ENCODE measurements around the gene MRPL14. TPM values are rescaled to one million over a fixed set of nuclear protein-coding genes. Genes with fewer than 3 reads are reported as not detected.

Gene MRPL14
- total and polyA plus RNA-seq, 10 of the 15 experiments (the other 5 are each of a cell fraction or from before 2014, with no cell fraction given), result 80.5 to 294 (median 122) TPM

GRCh38 chr6:44065443-44066140, 61.7 kb downstream of the MRPL14 start:
- Histone ChIP-seq H3K4me1 (ENCODE audit: control insufficient read depth, insufficient read depth, low read length) (peaks cover 40% of the 10 kb centered on the region), H3K4me3 (no peak overlapping the region), H3K4me2 (ENCODE audit: control insufficient read depth, insufficient read depth) (no peak overlapping the region), H3K27ac (ENCODE audit: control insufficient read depth, insufficient read depth) (no peak overlapping the region), H4K20me1 (ENCODE audit: control insufficient read depth, insufficient read depth) (no peaks in the 10 kb centered on the region), H3K27me3 (replicated peaks in 1 of 2; ENCODE audit: control insufficient read depth in 2 of 2, insufficient read depth in 2 of 2, low read length in 1 of 2) (no peaks in the 10 kb centered on the region), H3K36me3 (ENCODE audit: control insufficient read depth in 2 of 2, insufficient read depth in 2 of 2, low read length in 1 of 2) (no peaks in the 10 kb centered on the region), H3K9ac (ENCODE audit: control insufficient read depth, insufficient read depth, low read length) (peak overlapping the region; percentile 4; the same call in 1 of the 2 replicates), H3K79me2 (ENCODE audit: control insufficient read depth, insufficient read depth, low read length) (no peaks in the 10 kb centered on the region), H3K9me3 (replicated peaks; ENCODE audit: control insufficient read depth, insufficient read depth, low read length) (no peaks in the 10 kb centered on the region; the same call in 2 of the 3 replicates), H2AFZ (ENCODE audit: control insufficient read depth, low read depth, low read length) (no peak overlapping the region)
- FAIRE-seq (no peak), DNase-seq (ENCODE audit: low read depth, low spot score) (no peak), ATAC-seq (no peak)
- SMC1A ChIA-PET (ENCODE audit: uncharacterized antibody, unreplicated experiment), result interaction anchor here (0.9 to 1.2 kb wide), 3 partner anchors 8 to 50 kb away, joined by 3 to 5 read pairs (median 4); no protein-coding TSS in a partner anchor
- intact Hi-C loops (cut with micrococcal nuclease; ENCODE audit: unreplicated experiment) (no loop called here), in situ Hi-C loops (cut with MboI) (no loop called here)
- WGBS (ENCODE audit: insufficient coverage, insufficient replicate concordance, low lambda C conversion rate, missing lambda C conversion rate), result 53% methylated on average over 13 of the region's 13 CpGs
- BruUV-seq (replicated peaks), result no TSS peak
- POLR2A ChIA-PET, result interaction anchor here (0.6 to 1.8 kb wide), 4 partner anchors 8 to 296 kb away, joined by 3 to 13 read pairs (median 3); partner anchors contain the start of gene VEGFA
- RAD21 ChIA-PET (ENCODE audit: unreplicated experiment), result interaction anchor here (1.0 to 1.7 kb wide), 4 partner anchors 13 to 291 kb away, joined by 3 to 6 read pairs (median 4); no protein-coding TSS in a partner anchor
- no peak for TF ChIP-seq CBX3 (IDR thresholded peaks at IDR 0.05; ENCODE audit: borderline replicate concordance, low read depth)
- peak; percentile 29; the same call in 1 of the 2 replicates for TF ChIP-seq ZBTB33 (IDR thresholded peaks at IDR 0.05)
- CTCF ChIA-PET, result interaction anchor here (0.7 to 5.9 kb wide), 9 partner anchors 8 to 297 kb away, joined by 3 to 50 read pairs (median 4); no protein-coding TSS in a partner anchor

- no peak overlapping the region; the same call in 1 of the 2 replicates for H3K9ac ChIP-seq (ENCODE audit: control insufficient read depth, insufficient read depth, low read length)
- BruUV-seq (replicated peaks), result no TSS peak
- no peak overlapping the region for H2AFZ ChIP-seq (ENCODE audit: control insufficient read depth, low read depth, low read length)
- ATAC-seq, result peak; percentile 5; the same call in 2 of the 3 replicates
- no peak overlapping the region for H3K4me3 ChIP-seq
- TF ChIP-seq RUNX3 (IDR thresholded peaks at IDR 0.05; ENCODE audit: low read length) (0 out of 2 replicates have a peak, but pooled peaks have one; percentile 1), ZBED1 (IDR thresholded peaks at IDR 0.05; ENCODE audit: borderline replicate concordance) (no peak)
- ChIA-PET RAD21 (ENCODE audit: unreplicated experiment) (interaction anchor here (0.6 to 1.7 kb wide), 6 partner anchors 8 to 290 kb away, joined by 3 to 7 read pairs (median 6); no protein-coding TSS in a partner anchor), SMC1A (ENCODE audit: uncharacterized antibody, unreplicated experiment) (interaction anchor here (0.9 to 1.2 kb wide), 3 partner anchors 8 to 49 kb away, joined by 3 to 5 read pairs (median 4); no protein-coding TSS in a partner anchor), CTCF (interaction anchor here (0.7 to 5.9 kb wide), 11 partner anchors 8 to 340 kb away, joined by 3 to 50 read pairs (median 4); no protein-coding TSS in a partner anchor), POLR2A (interaction anchor here (0.7 to 1.8 kb wide), 2 partner anchors 9 to 209 kb away, joined by 3 to 13 read pairs; no protein-coding TSS in a partner anchor)
- H3K79me2 ChIP-seq (ENCODE audit: control insufficient read depth, insufficient read depth, low read length), result no peaks in the 10 kb centered on the region
- WGBS (ENCODE audit: insufficient coverage, insufficient replicate concordance, low lambda C conversion rate, missing lambda C conversion rate), result 72% methylated on average over 3 of the region's 3 CpGs
- H3K27ac ChIP-seq (ENCODE audit: control insufficient read depth, insufficient read depth), result no peak overlapping the region
- no peak for FAIRE-seq
- no peaks in the 10 kb centered on the region for H3K27me3 ChIP-seq (replicated peaks in 1 of 2; ENCODE audit: control insufficient read depth in 2 of 2, insufficient read depth in 2 of 2, low read length in 1 of 2)
- no peaks in the 10 kb centered on the region for H4K20me1 ChIP-seq (ENCODE audit: control insufficient read depth, insufficient read depth)
- no peaks in the 10 kb centered on the region for H3K36me3 ChIP-seq (ENCODE audit: control insufficient read depth in 2 of 2, insufficient read depth in 2 of 2, low read length in 1 of 2)
- H3K4me1 ChIP-seq (ENCODE audit: control insufficient read depth, insufficient read depth, low read length), result peaks cover 40% of the 10 kb centered on the region
- H3K4me2 ChIP-seq (ENCODE audit: control insufficient read depth, insufficient read depth), result no peak overlapping the region
- no peaks in the 10 kb centered on the region; the same call in 2 of the 3 replicates for H3K9me3 ChIP-seq (replicated peaks; ENCODE audit: control insufficient read depth, insufficient read depth, low read length)
- in situ Hi-C loops (cut with MboI), result no loop called here
- DNase-seq (ENCODE audit: low read depth, low spot score), result no peak
- intact Hi-C loops (cut with micrococcal nuclease; ENCODE audit: unreplicated experiment), result no loop called here
These were observed 62.3 kb downstream of the MRPL14 start for GRCh38 chr6:44064948-44065272.

Data from GM12878 (cell line).